H1 (cell line): ENCODE measurements around the gene C17orf113. TPM values are rescaled to one million over a fixed set of nuclear protein-coding genes. Genes with fewer than 3 reads are reported as not detected.

Experiments
- CTCF ChIA-PET: fragments of 300-600 bp; sonication (Branson Sonifier 250); formaldehyde crosslinking; loops from one replicate; lab custom pipeline; 2021; ENCODE audit not compliant: partially characterized antibody; lab: Charles Lee
- POLR2A ChIA-PET: fragments of 300-600 bp; sonication (Branson Sonifier 250); formaldehyde crosslinking; loops from one replicate; lab custom pipeline; 2021; ENCODE audit warnings: inconsistent platforms; ENCODE audit not compliant: partially characterized antibody; lab: Charles Lee
- DNase-seq, 2 experiments: peaks; one replicate each; pipeline versions ENCODE4 v3.0.0 to v3.0.0-alpha.2; 2010 to 2022; ENCODE audit warnings: low spot score in 2 of 2, low read depth in 1 of 2, mixed read lengths in 1 of 2
- FAIRE-seq: peaks from 2 replicates; lab custom pipeline; 2011; peaks lifted over from hg19 to GRCh38; lab: Jason Lieb, UNC
- H2AFZ ChIP-seq: 2 replicates; pipeline ENCODE4 v1.8.1; 2012; ENCODE audit warnings: low read length, inconsistent platforms
- H2AK5ac ChIP-seq: 2 replicates; pipeline ENCODE4 v1.6.1; 2013; ENCODE audit warnings: low read depth, low read length
- H2BK120ac ChIP-seq: replicated peaks from 2 replicates; pipeline ENCODE3; 2013; ENCODE audit warnings: low read depth, low read length, inconsistent platforms
- H2BK12ac ChIP-seq: 2 replicates; pipeline ENCODE4 v1.6.1; 2013; ENCODE audit warnings: low read depth, low read length
- H2BK15ac ChIP-seq: 2 replicates; pipeline ENCODE4 v1.6.1; 2013; ENCODE audit warnings: low read length
- H2BK20ac ChIP-seq: 2 replicates; pipeline ENCODE4 v1.6.1; 2013; ENCODE audit warnings: low read length
- H2BK5ac ChIP-seq: 2 replicates; pipeline ENCODE4 v1.6.1; 2013; ENCODE audit warnings: low read depth, low read length
- H3K14ac ChIP-seq: 2 replicates; pipeline ENCODE4 v1.6.1; 2013; ENCODE audit warnings: inconsistent platforms; ENCODE audit not compliant: insufficient read length
- H3K18ac ChIP-seq: 2 replicates; pipeline ENCODE4 v1.6.1; 2013; ENCODE audit warnings: low read length; ENCODE audit errors: extremely low read depth
- H3K23ac ChIP-seq: 2 replicates; pipeline ENCODE4 v1.6.1; 2013; ENCODE audit warnings: inconsistent platforms; ENCODE audit not compliant: insufficient read length
- H3K23me2 ChIP-seq: 2 replicates; pipeline ENCODE4 v1.6.1; 2013; ENCODE audit warnings: low read depth, low read length
- H3K27ac ChIP-seq: 2 replicates; pipeline ENCODE4 v1.6.1; 2011; ENCODE audit warnings: low read depth, low read length, inconsistent platforms
- H3K27me3 ChIP-seq, 4 experiments: replicated peaks in 1 of 4; 1 replicate in 1 of 4; 2 replicates in 3 of 4; pipeline versions ENCODE4 v1.6.1 to v1.8.1; 2011 to 2013; ENCODE audit warnings: low read length in 3 of 4, mild to moderate bottlenecking in 3 of 4, inconsistent platforms in 2 of 4, mixed read lengths in 2 of 4, moderate library complexity in 1 of 4; ENCODE audit not compliant: control insufficient read depth in 3 of 4, insufficient read depth in 3 of 4; ENCODE audit errors: extremely low read depth in 1 of 4
- H3K36me3 ChIP-seq, 4 experiments: 2 replicates each; pipeline versions ENCODE4 v1.6.1 to v1.8.1; 2011 to 2013; ENCODE audit warnings: mild to moderate bottlenecking in 4 of 4, low read length in 3 of 4, moderate library complexity in 2 of 4, control low read depth in 1 of 4, inconsistent platforms in 1 of 4; ENCODE audit not compliant: insufficient read depth in 4 of 4, control insufficient read depth in 2 of 4
- H3K4ac ChIP-seq: replicated peaks from 2 replicates; pipeline ENCODE3; 2013; ENCODE audit warnings: low read length, low read depth, mixed read lengths, inconsistent platforms; ENCODE audit not compliant: insufficient read length
- H3K4me1 ChIP-seq, 4 experiments: replicated peaks in 1 of 4; 1 replicate in 1 of 4; 2 replicates in 3 of 4; pipeline versions ENCODE4 v1.6.1 to v1.8.1; 2011 to 2013; ENCODE audit warnings: low read length in 3 of 4, inconsistent platforms in 2 of 4, mixed read lengths in 1 of 4; ENCODE audit not compliant: insufficient read depth in 4 of 4, control insufficient read depth in 3 of 4
- H3K4me2 ChIP-seq, 2 experiments: 2 replicates each; pipeline versions ENCODE4 v1.6.1 to v1.8.1; 2011 to 2013; ENCODE audit warnings: low read depth in 2 of 2, low read length in 2 of 2, control low read depth in 1 of 2, inconsistent platforms in 1 of 2, mild to moderate bottlenecking in 1 of 2; ENCODE audit not compliant: insufficient read depth in 1 of 2
- H3K4me3 ChIP-seq, 4 experiments: fragments of 200-600, 300-600 bp in 1 of 4; sonication (generic), shearing (Covaris generic), sonication (Bioruptor Twin) in 1 of 4; 2 replicates each; pipeline versions ENCODE4 v1.5.1 to v1.8.1; 2011 to 2016; ENCODE audit warnings: low read length in 4 of 4, low read depth in 3 of 4, control low read depth in 2 of 4, inconsistent platforms in 2 of 4, mild to moderate bottlenecking in 2 of 4, mixed read lengths in 1 of 4, moderate library complexity in 1 of 4; ENCODE audit not compliant: insufficient read depth in 2 of 4; ENCODE audit errors: extremely low read depth in 1 of 4
- H3K56ac ChIP-seq: replicated peaks from 2 replicates; pipeline ENCODE3; 2013; ENCODE audit warnings: low read depth, mild to moderate bottlenecking, mixed read lengths, low read length, inconsistent platforms; ENCODE audit not compliant: insufficient read length
- H3K79me1 ChIP-seq: 2 replicates; pipeline ENCODE4 v1.6.1; 2013; ENCODE audit warnings: low read depth, low read length, control low read depth
- H3K79me2 ChIP-seq, 2 experiments: 2 replicates each; pipeline versions ENCODE4 v1.6.1 to v1.8.1; 2012 to 2013; ENCODE audit warnings: low read length in 2 of 2, mild to moderate bottlenecking in 2 of 2, inconsistent platforms in 1 of 2; ENCODE audit not compliant: insufficient read depth in 2 of 2, control insufficient read depth in 1 of 2
- H3K9ac ChIP-seq, 4 experiments: replicated peaks in 1 of 4; 1 replicate in 1 of 4; 2 replicates in 3 of 4; pipeline versions ENCODE4 v1.6.1 to v1.8.1; 2011 to 2013; ENCODE audit warnings: low read depth in 3 of 4, low read length in 3 of 4, control low read depth in 2 of 4, mild to moderate bottlenecking in 2 of 4, moderate library complexity in 2 of 4, inconsistent platforms in 1 of 4; ENCODE audit errors: extremely low read depth in 1 of 4
- H3K9me3 ChIP-seq, 2 experiments: 2 replicates each; pipeline versions ENCODE4 v1.6.1 to v1.8.1; 2012 to 2013; ENCODE audit warnings: mild to moderate bottlenecking in 2 of 2, moderate library complexity in 2 of 2, control low read depth in 1 of 2, inconsistent platforms in 1 of 2, low read depth in 1 of 2, low read length in 1 of 2, mixed read lengths in 1 of 2; ENCODE audit not compliant: insufficient read depth in 2 of 2
- H4K20me1 ChIP-seq, 2 experiments: replicated peaks in 1 of 2; 2 replicates each; pipeline versions ENCODE3 to v1.8.1; 2011 to 2013; ENCODE audit warnings: inconsistent platforms in 2 of 2, low read length in 2 of 2, mild to moderate bottlenecking in 1 of 2; ENCODE audit not compliant: insufficient read depth in 2 of 2, control insufficient read depth in 1 of 2
- H4K5ac ChIP-seq: 2 replicates; pipeline ENCODE4 v1.6.1; 2013; ENCODE audit warnings: low read length, low read depth, mixed read lengths, inconsistent platforms; ENCODE audit not compliant: insufficient read length
- H4K8ac ChIP-seq: 2 replicates; pipeline ENCODE4 v1.8.0; 2013; ENCODE audit warnings: mild to moderate bottlenecking, moderate library complexity, low read length, inconsistent platforms; ENCODE audit not compliant: insufficient read depth; ENCODE audit errors: extremely low read depth
- H4K91ac ChIP-seq: replicated peaks from 2 replicates; pipeline ENCODE3; 2013; ENCODE audit warnings: low read length, mixed read lengths, inconsistent platforms; ENCODE audit not compliant: insufficient read length
- BCL11A ChIP-seq, 2 experiments: IDR thresholded peaks; one replicate each; pipeline ENCODE4 v1.6.1; 2011; ENCODE audit warnings: low read depth in 2 of 2, low read length in 2 of 2, mild to moderate bottlenecking in 2 of 2
- MAFK ChIP-seq: IDR thresholded peaks from 2 replicates; pipeline ENCODE4 v1.6.1; 2012; ENCODE audit warnings: low read depth, mild to moderate bottlenecking, improper control_type of control experiment, low read length
- NANOG ChIP-seq: IDR thresholded peaks from 2 replicates; pipeline ENCODE4 v1.6.1; 2011; ENCODE audit warnings: low read length, low read depth, mild to moderate bottlenecking, inconsistent platforms; ENCODE audit not compliant: insufficient read depth, poor library complexity, severe bottlenecking
- RAD21 ChIP-seq, 2 experiments: IDR thresholded peaks in 1 of 2; conservative IDR thresholded peaks in 1 of 2; 2 replicates each; pipeline ENCODE4 v1.6.1; 2011; ENCODE audit warnings: low read depth in 2 of 2, low read length in 2 of 2, improper control_type of control experiment in 1 of 2, inconsistent platforms in 1 of 2, mild to moderate bottlenecking in 1 of 2, moderate library complexity in 1 of 2
- YY1 ChIP-seq: IDR thresholded peaks from 2 replicates; pipeline ENCODE4 v1.6.1; 2011; ENCODE audit warnings: low read depth, mild to moderate bottlenecking, low read length
- WGBS, 2 experiments: shearing (Covaris generic) in 1 of 2; methylation state at CpG; one replicate each; pipeline versions ENCODE4 v1.1.6 to v1.1.7; 2013 to 2015; ENCODE audit warnings: low lambda C conversion rate in 2 of 2, mixed read lengths in 2 of 2, inconsistent platforms in 1 of 2, low coverage in 1 of 2, missing lambda C conversion rate in 1 of 2; ENCODE audit not compliant: insufficient replicate concordance in 2 of 2, insufficient coverage in 1 of 2, insufficient read length in 1 of 2; ENCODE audit errors: extremely low coverage in 1 of 2, missing lambda C conversion rate in 1 of 2; 5-methylcytosine and 5-hydroxymethylcytosine counted together
- polyA plus RNA-seq, 7 experiments: library from polyadenylated mRNA; depleted of rRNA in 3 of 7; stranded (reverse) in 5 of 7; unstranded in 2 of 7; fragments of >200 nt in 5 of 7; fragments of 200-250 nt in 2 of 7; gene quantifications; 1 replicate in 5 of 7; 2 replicates in 1 of 7; 4 replicates in 1 of 7; pipeline versions ENCODE4 v1.2.1 to v1.2.3, GENCODE V29; 2011 to 2013; ENCODE audit warnings: missing spikeins in 2 of 7, mixed read lengths in 2 of 7
- total RNA-seq: library from RNA; stranded (reverse); fragmentation: NEBNext Ultra II Directional; extraction: Animal tissue kit (Norgen Biotek cat#: 25700); gene quantifications from 2 replicates; pipeline ENCODE4 v1.2.1, GENCODE V29; 2021

C17orf113 gene
- total and polyA plus RNA-seq, 2 of the 8 experiments (the other 6 are each of a cell fraction or from before 2014, with no cell fraction given), result 1.0 to 1.4 TPM

- no peak overlapping the region for H2BK15ac ChIP-seq
- H3K23me2 ChIP-seq, result peaks cover 4% of the 10 kb centered on the region
- no peak overlapping the region for H2AFZ ChIP-seq
- H3K9ac ChIP-seq, result no peak overlapping the region
- no peak overlapping the region for H2BK20ac ChIP-seq
- CTCF ChIA-PET, result interaction anchor here (0.7 to 17.0 kb wide), 10 partner anchors 10 to 111 kb away, joined by 3 to 381 read pairs (median 52); partner anchors contain the start of genes DHX58, HSPB9, KAT2A and ZNF385C
- H3K4me1 ChIP-seq, result peaks cover 0 to 8% (median 4%) of the 10 kb centered on the region in 4 experiments; a peak in 5 of 7 replicates
- no peak overlapping the region for H2BK5ac ChIP-seq
- DNase-seq, result no peak
- no peak overlapping the region for H3K23ac ChIP-seq
- no peak overlapping the region for H3K56ac ChIP-seq
- no peak overlapping the region for H3K14ac ChIP-seq
- no peaks in the 10 kb centered on the region for H3K79me2 ChIP-seq
- no peaks in the 10 kb centered on the region for H3K79me1 ChIP-seq
- H2BK12ac ChIP-seq, result no peak overlapping the region
- no peak overlapping the region for H3K18ac ChIP-seq
- no peak overlapping the region for H2AK5ac ChIP-seq
- H2BK120ac ChIP-seq, result no peak overlapping the region
- H3K4ac ChIP-seq, result no peak overlapping the region
- no peak overlapping the region for H3K4me2 ChIP-seq
- no peaks in the 10 kb centered on the region for H3K9me3 ChIP-seq
- POLR2A ChIA-PET, result no interaction called here
- TF ChIP-seq MAFK, result no peak
- TF ChIP-seq NANOG, result no peak
- no peak for TF ChIP-seq YY1
- TF ChIP-seq BCL11A (IDR thresholded peaks at IDR 0.05; ENCODE audit: low read depth in 2 of 2, low read length in 2 of 2), result no peak
- no peak for TF ChIP-seq RAD21 (IDR thresholded peaks at IDR 0.05 in 1 of 2, conservative IDR thresholded peaks at IDR 0.05 in 1 of 2; ENCODE audit: low read depth in 2 of 2, low read length in 2 of 2)
- TF ChIP-seq, all 59 proteins: peak for 0
- Histone ChIP-seq H3K27me3 (no peaks in the 10 kb centered on the region; a peak in 2 of 7 replicates), H3K36me3 (no peaks in the 10 kb centered on the region), H4K8ac (no peak overlapping the region), H4K91ac (no peak overlapping the region), H3K27ac (no peak overlapping the region), H3K4me3 (no peak overlapping the region), H4K20me1 (no peaks in the 10 kb centered on the region), H4K5ac (no peak overlapping the region)
- 87% methylated on average over 3 of the region's 3 CpGs; no CpG with 5 or more reads in 1 of the 2 experiments for whole genome bisulfite sequencing, 2 experiments
- no peak for FAIRE-seq
These were observed 18.6 kb upstream of the C17orf113 start for GRCh38 chr17:42068979-42069378.
